ENCODE results near the gene SULT1C3.
"Not testable (repeated sequence)": the region's sequence is repeated elsewhere in the genome, so short reads cannot be mapped to it uniquely, and the experiment has no call there.

SULT1C3 gene

DNA sequence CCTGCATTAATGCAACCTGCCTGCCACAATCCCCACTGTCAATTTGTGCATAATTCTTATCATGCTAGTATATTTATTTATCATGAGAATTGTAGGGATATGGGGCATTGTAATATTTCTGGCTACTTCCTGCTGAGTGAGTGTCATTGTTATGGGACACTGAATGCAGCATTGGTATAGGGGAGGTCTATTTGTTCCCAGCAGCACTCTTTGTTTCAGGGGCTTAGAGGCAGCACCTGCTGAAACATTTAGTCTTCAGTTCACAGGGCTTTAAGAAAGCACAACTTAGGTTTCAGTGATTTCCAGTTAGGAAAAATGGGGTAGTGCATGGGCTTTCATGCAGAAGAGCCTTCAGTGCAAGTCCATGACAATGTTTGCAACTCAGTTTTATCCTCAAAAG lies 23.6 kb downstream of the SULT1C3 start:
- H3K4me3 Mint-ChIP-seq = no peak overlapping the region
- no peaks in the 10 kb centered on the region for H3K9me3 Mint-ChIP-seq
- peaks cover 16 to 37% of the 10 kb centered on the region in 2 donors for H3K27me3 Mint-ChIP-seq
- no peaks in the 10 kb centered on the region for H3K36me3 Mint-ChIP-seq (ENCODE audit: insufficient read depth)
- ATAC-seq (replicated peaks) = no peak
- DNase-seq = no peak
- no peaks in the 10 kb centered on the region for H3K4me1 Mint-ChIP-seq (ENCODE audit: low read depth in 2 of 2)
- no peak overlapping the region for H3K27ac Mint-ChIP-seq

DNA sequence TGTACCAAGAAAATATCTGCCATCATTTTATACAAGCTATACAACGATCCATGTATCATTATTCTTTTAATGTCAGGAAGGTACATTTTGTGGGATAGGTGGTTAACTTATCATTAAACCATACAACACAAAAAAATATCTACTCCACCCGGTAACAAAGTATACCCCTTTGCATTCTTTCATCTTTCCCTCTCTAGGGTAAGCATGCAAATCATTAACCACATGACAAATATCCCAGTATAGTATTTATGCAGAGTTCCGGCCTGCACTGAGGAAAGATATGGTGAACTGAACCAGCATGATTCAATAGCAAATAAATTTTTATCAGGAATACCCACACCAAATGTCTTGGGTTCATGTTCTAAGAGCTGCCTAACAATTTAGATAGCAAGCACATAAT lies 26.4 kb downstream of the SULT1C3 start:
- Mint-ChIP-seq H3K4me1 (ENCODE audit: low read depth in 2 of 2) (no peaks in the 10 kb centered on the region), H3K27me3 (peaks cover 34 to 44% of the 10 kb centered on the region in 2 donors), H3K36me3 (ENCODE audit: insufficient read depth) (no peaks in the 10 kb centered on the region), H3K4me3 (no peak overlapping the region), H3K27ac (no peak overlapping the region), H3K9me3 (peaks cover 0 to 1% of the 10 kb centered on the region in 2 donors)
- DNase-seq (no peak), ATAC-seq (replicated peaks) (no peak)

- no peak overlapping the region for H3K4me3 Mint-ChIP-seq
- H3K27ac Mint-ChIP-seq = no peak overlapping the region
- ATAC-seq (replicated peaks) (no peak), DNase-seq (no peak)
- no peaks in the 10 kb centered on the region for H3K4me1 Mint-ChIP-seq (ENCODE audit: low read depth in 2 of 2)
- H3K36me3 Mint-ChIP-seq (ENCODE audit: insufficient read depth) = no peaks in the 10 kb centered on the region
- H3K9me3 Mint-ChIP-seq = peaks cover 0 to 1% of the 10 kb centered on the region in 2 donors
- peaks cover 35 to 52% of the 10 kb centered on the region in 2 donors for H3K27me3 Mint-ChIP-seq
These were observed 27.3 kb downstream of the SULT1C3 start for GRCh38 chr2:108267101-108267500.

- Mint-ChIP-seq H3K27ac (no peak overlapping the region), H3K36me3 (ENCODE audit: insufficient read depth) (no peaks in the 10 kb centered on the region), H3K27me3 (peaks cover 35 to 52% of the 10 kb centered on the region in 2 donors), H3K4me3 (no peak overlapping the region), H3K4me1 (ENCODE audit: low read depth in 2 of 2) (no peaks in the 10 kb centered on the region), H3K9me3 (peaks cover 0 to 1% of the 10 kb centered on the region in 2 donors)
- DNase-seq (no peak), ATAC-seq (replicated peaks) (no peak)
These were observed 28.2 kb downstream of the SULT1C3 start for GRCh38 chr2:108268001-108268400.

DNA sequence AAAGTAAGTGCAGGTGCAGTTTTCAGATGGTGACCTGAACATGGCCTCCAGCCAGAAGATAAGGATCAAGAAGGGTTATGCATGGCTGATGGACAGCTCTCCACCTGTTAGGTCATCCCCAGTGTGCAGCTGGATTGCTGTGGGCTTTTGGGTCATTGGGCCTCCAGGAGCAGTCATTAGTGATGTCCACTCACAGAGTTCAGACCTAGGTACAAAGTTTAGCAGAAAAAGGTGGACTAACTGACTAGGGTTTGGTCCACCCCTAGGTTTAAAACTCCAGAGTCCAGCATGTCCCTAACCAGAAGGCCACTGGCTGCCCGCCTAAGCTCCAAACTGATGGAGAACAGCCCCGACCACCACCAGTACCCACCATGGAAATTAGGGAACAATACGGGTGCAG lies 30.6 kb downstream of the SULT1C3 start:
- Mint-ChIP-seq H3K4me1 (ENCODE audit: low read depth in 2 of 2) (no peaks in the 10 kb centered on the region), H3K27me3 (peaks cover 30 to 52% of the 10 kb centered on the region in 2 donors), H3K36me3 (ENCODE audit: insufficient read depth) (no peaks in the 10 kb centered on the region), H3K9me3 (peaks cover 0 to 1% of the 10 kb centered on the region in 2 donors), H3K27ac (no peak overlapping the region), H3K4me3 (no peak overlapping the region)
- ATAC-seq (replicated peaks) (no peak), DNase-seq (no peak)

- Mint-ChIP-seq H3K36me3 (ENCODE audit: insufficient read depth) (no peaks in the 10 kb centered on the region), H3K27me3 (peaks cover 27 to 52% of the 10 kb centered on the region in 2 donors), H3K4me1 (ENCODE audit: low read depth in 2 of 2) (no peaks in the 10 kb centered on the region), H3K9me3 (peaks cover 0 to 1% of the 10 kb centered on the region in 2 donors), H3K4me3 (no peak overlapping the region), H3K27ac (peak overlapping the region in 1 of 2 donors; percentile 7)
- DNase-seq = no peak
- ATAC-seq (replicated peaks) = no peak
These were observed 31.2 kb downstream of the SULT1C3 start for GRCh38 chr2:108270768-108271506.

GRCh38 chr2:108271691-108272253 lies 32.0 kb downstream of the SULT1C3 start:
- ATAC-seq (replicated peaks) (no peak), DNase-seq (no peak)
- H3K36me3 Mint-ChIP-seq (ENCODE audit: insufficient read depth) = no peaks in the 10 kb centered on the region

GRCh38 chr2:108278631-108279030 lies 38.9 kb downstream of the SULT1C3 start:
- ATAC-seq (replicated peaks) (no peak), DNase-seq (no peak)
- Mint-ChIP-seq H3K36me3 (ENCODE audit: insufficient read depth) (no peaks in the 10 kb centered on the region), H3K27ac (no peak overlapping the region), H3K4me3 (no peak overlapping the region), H3K9me3 (peaks cover 0 to 5% of the 10 kb centered on the region in 2 donors), H3K4me1 (ENCODE audit: low read depth in 2 of 2) (no peaks in the 10 kb centered on the region), H3K27me3 (peaks cover 8 to 12% of the 10 kb centered on the region in 2 donors)

More at GRCh38 chr2:108271691-108272253, 32.0 kb downstream of the SULT1C3 start:
- peak overlapping the region in 1 of 2 donors; percentile 7 for H3K27ac Mint-ChIP-seq
- peaks cover 27 to 48% of the 10 kb centered on the region in 2 donors for H3K27me3 Mint-ChIP-seq
- no peaks in the 10 kb centered on the region for H3K4me1 Mint-ChIP-seq (ENCODE audit: low read depth in 2 of 2)
- no peak overlapping the region for H3K4me3 Mint-ChIP-seq
- H3K9me3 Mint-ChIP-seq = peaks cover 0 to 1% of the 10 kb centered on the region in 2 donors

- no peaks in the 10 kb centered on the region for H3K4me1 Mint-ChIP-seq (ENCODE audit: low read depth in 2 of 2)
- H3K27ac Mint-ChIP-seq = no peak overlapping the region
- DNase-seq (no peak), ATAC-seq (replicated peaks) (no peak)
- no peak overlapping the region for H3K4me3 Mint-ChIP-seq
- H3K36me3 Mint-ChIP-seq (ENCODE audit: insufficient read depth) = no peaks in the 10 kb centered on the region
- H3K9me3 Mint-ChIP-seq = peaks cover 0 to 6% of the 10 kb centered on the region in 2 donors
- H3K27me3 Mint-ChIP-seq = peaks cover 8 to 13% of the 10 kb centered on the region in 2 donors
These were observed 39.7 kb downstream of the SULT1C3 start for GRCh38 chr2:108279468-108279867.

- Mint-ChIP-seq H3K27me3 (peaks cover 16 to 20% of the 10 kb centered on the region in 2 donors), H3K27ac (no peak overlapping the region), H3K4me1 (ENCODE audit: low read depth in 2 of 2) (no peaks in the 10 kb centered on the region), H3K9me3 (peaks cover 0 to 6% of the 10 kb centered on the region in 2 donors), H3K4me3 (no peak overlapping the region), H3K36me3 (ENCODE audit: insufficient read depth) (no peaks in the 10 kb centered on the region)
- ATAC-seq (replicated peaks) (no peak), DNase-seq (no peak)
These were observed 40.7 kb downstream of the SULT1C3 start for GRCh38 chr2:108280466-108280865.

DNA sequence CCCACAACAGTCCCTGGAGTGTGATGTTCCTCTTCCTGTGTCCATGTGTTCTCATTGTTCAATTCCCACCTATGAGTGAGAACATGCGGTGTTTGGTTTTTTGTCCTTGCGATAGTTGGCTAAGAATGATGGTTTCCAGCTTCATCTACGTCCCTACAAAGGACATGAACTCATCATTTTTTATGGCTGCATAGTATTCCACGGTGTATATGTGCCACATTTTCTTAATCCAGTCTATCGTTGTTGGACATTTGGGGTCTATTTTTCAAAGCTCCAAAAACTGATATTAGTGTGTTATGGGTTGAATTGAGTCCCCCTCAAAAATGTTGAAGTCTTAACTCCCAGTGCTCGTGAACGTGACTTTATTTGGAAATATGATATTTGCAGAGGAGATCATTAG lies 44.8 kb downstream of the SULT1C3 start:
- H3K27ac Mint-ChIP-seq; H3K4me1 Mint-ChIP-seq (ENCODE audit: low read depth in 2 of 2); DNase-seq; H3K36me3 Mint-ChIP-seq (ENCODE audit: insufficient read depth); ATAC-seq (replicated peaks); H3K9me3 Mint-ChIP-seq; H3K4me3 Mint-ChIP-seq: not testable (repeated sequence)
- H3K27me3 Mint-ChIP-seq = peaks cover 10 to 26% of the 10 kb centered on the region in 2 donors

DNA sequence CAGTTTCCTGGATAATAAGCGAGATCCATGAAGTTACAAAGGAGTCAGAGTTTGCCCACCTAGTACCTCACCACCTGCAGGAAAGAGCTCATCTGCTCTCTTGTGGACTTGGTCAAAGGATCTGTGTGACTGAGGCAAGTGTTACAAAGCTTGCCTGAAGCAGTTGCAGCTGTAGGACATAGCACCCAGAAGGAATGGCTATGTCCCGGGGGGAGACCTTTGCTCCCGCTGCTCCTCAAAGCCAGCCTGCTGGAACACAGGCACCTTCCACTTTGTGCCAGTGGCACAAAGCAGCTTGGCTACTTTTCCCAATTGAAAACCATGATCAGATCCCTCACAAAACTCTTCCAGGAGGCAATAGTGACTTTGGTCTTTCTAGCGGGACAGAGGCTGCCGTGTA lies 45.8 kb downstream of the SULT1C3 start:
- no peaks in the 10 kb centered on the region for H3K36me3 Mint-ChIP-seq (ENCODE audit: insufficient read depth)
- no peaks in the 10 kb centered on the region for H3K4me1 Mint-ChIP-seq (ENCODE audit: low read depth in 2 of 2)
- H3K9me3 Mint-ChIP-seq = peaks cover 0 to 6% of the 10 kb centered on the region in 2 donors
- H3K27me3 Mint-ChIP-seq = peaks cover 17 to 26% of the 10 kb centered on the region in 2 donors
- ATAC-seq (replicated peaks) (no peak), DNase-seq (no peak)
- H3K4me3 Mint-ChIP-seq = no peak overlapping the region
- no peak overlapping the region for H3K27ac Mint-ChIP-seq

GRCh38 chr2:108287169-108287568 lies 47.4 kb downstream of the SULT1C3 start:
- no peaks in the 10 kb centered on the region for H3K4me1 Mint-ChIP-seq (ENCODE audit: low read depth in 2 of 2)
- H3K9me3 Mint-ChIP-seq = peaks cover 2 to 6% of the 10 kb centered on the region in 2 donors
- peaks cover 17 to 31% of the 10 kb centered on the region in 2 donors for H3K27me3 Mint-ChIP-seq
- ATAC-seq (replicated peaks) (no peak), DNase-seq (no peak)
- H3K27ac Mint-ChIP-seq = no peak overlapping the region
- no peaks in the 10 kb centered on the region for H3K36me3 Mint-ChIP-seq (ENCODE audit: insufficient read depth)
- H3K4me3 Mint-ChIP-seq = no peak overlapping the region

- Mint-ChIP-seq H3K27me3 (peaks cover 17 to 31% of the 10 kb centered on the region in 2 donors), H3K4me3 (no peak within 1 kb of the TSS), H3K27ac (no peak within 1 kb of the TSS), H3K9me3 (peaks cover 2% of the 10 kb centered on the region in 2 donors), H3K4me1 (ENCODE audit: low read depth in 2 of 2) (no peaks in the 10 kb centered on the region), H3K36me3 (ENCODE audit: insufficient read depth) (no peaks in the 10 kb centered on the region)
- ATAC-seq (replicated peaks) = no peak
- no peak for DNase-seq
These were observed 48.9 kb downstream of the SULT1C3 start, which contains the start of gene SULT1C2 for GRCh38 chr2:108288534-108289106. TSS of gene SULT1C2 (plus strand) at chr2:108288895. CDS start at chr2:108293668, 4,773 bp downstream.
